Endothelial cell of umbilical vein (primary cell): ENCODE measurements around the gene FGR. TPM values are rescaled to one million over a fixed set of nuclear protein-coding genes. Genes with fewer than 3 reads are reported as not detected.

Experiments used
- BruUV-seq: library from RNA; stranded (reverse); fragments of 400-500 nt; replicated peaks from 2 replicates; lab custom pipeline; 2021; lab: Mats Ljungman, UMichigan
- CTCF ChIA-PET: fragments of 300-600, 350-600 bp; sonication (Branson Sonifier 250); formaldehyde crosslinking; loops from one replicate; lab custom pipeline; 2021; ENCODE audit warnings: antibody characterized with exemption, inconsistent platforms; lab: Charles Lee
- POLR2A ChIA-PET: fragments of 300-600, 350-600 bp; sonication (Branson Sonifier 250); formaldehyde crosslinking; loops from one replicate; lab custom pipeline; 2021; ENCODE audit warnings: antibody characterized with exemption, inconsistent platforms; lab: Charles Lee
- DNase-seq: peaks from one replicate; pipeline ENCODE4 v3.0.0-alpha.2; 2011; ENCODE audit warnings: low read depth, low spot score
- FAIRE-seq: peaks from 2 replicates; lab custom pipeline; 2011; peaks lifted over from hg19 to GRCh38; lab: Jason Lieb, UNC
- H2AFZ ChIP-seq: 2 replicates; pipeline ENCODE4 v1.6.0; 2012; ENCODE audit warnings: low read depth, low read length, control low read depth, inconsistent platforms
- H3K27ac ChIP-seq: 2 replicates; pipeline ENCODE4 v1.5.1; 2011; ENCODE audit warnings: low read depth, mild to moderate bottlenecking, control low read depth, low read length, moderate library complexity; ENCODE audit not compliant: insufficient read depth
- H3K27me3 ChIP-seq, 2 experiments: 2 replicates each; pipeline versions ENCODE4 v1.6.0 to v1.6.1; 2011; ENCODE audit warnings: low read length in 2 of 2, mixed read lengths in 1 of 2; ENCODE audit not compliant: control insufficient read depth in 2 of 2, insufficient read depth in 2 of 2
- H3K36me3 ChIP-seq, 2 experiments: 2 replicates in 1 of 2; 3 replicates in 1 of 2; pipeline ENCODE4 v1.5.1; 2011; ENCODE audit warnings: low read length in 2 of 2, mild to moderate bottlenecking in 1 of 2, moderate library complexity in 1 of 2; ENCODE audit not compliant: control insufficient read depth in 2 of 2, insufficient read depth in 2 of 2; ENCODE audit errors: extremely low read depth in 1 of 2
- H3K4me1 ChIP-seq: 3 replicates; pipeline ENCODE4 v1.5.1; 2011; ENCODE audit warnings: mild to moderate bottlenecking, low read length; ENCODE audit not compliant: control insufficient read depth, insufficient read depth; ENCODE audit errors: extremely low read depth
- H3K4me2 ChIP-seq: 2 replicates; pipeline ENCODE4 v1.6.1; 2011; ENCODE audit warnings: low read length, control low read depth, mixed read lengths; ENCODE audit not compliant: insufficient read depth
- H3K4me3 ChIP-seq, 3 experiments: fragments of 200-600 bp in 1 of 3; sonication (generic), shearing (Covaris generic) in 1 of 3; replicated peaks in 1 of 3; 2 replicates each; pipeline ENCODE4 v1.5.1; 2011 to 2016; ENCODE audit warnings: control low read depth in 3 of 3, low read length in 3 of 3, mild to moderate bottlenecking in 2 of 3, inconsistent platforms in 1 of 3, low read depth in 1 of 3, moderate library complexity in 1 of 3; ENCODE audit not compliant: insufficient read depth in 1 of 3
- H3K79me2 ChIP-seq: 2 replicates; pipeline ENCODE4 v1.6.0; 2012; ENCODE audit warnings: low read length, inconsistent platforms; ENCODE audit not compliant: control insufficient read depth, insufficient read depth
- H3K9ac ChIP-seq: replicated peaks from 2 replicates; pipeline ENCODE3; 2011; ENCODE audit warnings: low read length, control low read depth; ENCODE audit not compliant: insufficient read depth; ENCODE audit errors: extremely low read depth
- H3K9me1 ChIP-seq: replicated peaks from 3 replicates; pipeline ENCODE4 v1.6.0; 2011; ENCODE audit warnings: mild to moderate bottlenecking, low read length; ENCODE audit not compliant: control insufficient read depth, insufficient read depth; ENCODE audit errors: extremely low read depth
- H3K9me3 ChIP-seq: replicated peaks from 2 replicates; pipeline ENCODE4 v1.5.1; 2012; ENCODE audit warnings: low read length, inconsistent platforms; ENCODE audit not compliant: control insufficient read depth, insufficient read depth
- H4K20me1 ChIP-seq: replicated peaks from 2 replicates; pipeline ENCODE3; 2011; ENCODE audit warnings: mild to moderate bottlenecking, low read length; ENCODE audit not compliant: control insufficient read depth, insufficient read depth; ENCODE audit errors: extremely low read depth
- CTCF ChIP-seq, 2 donors: IDR thresholded peaks; 1 replicate in 1 of 2; 2 replicates in 1 of 2; pipeline ENCODE4 v1.5.1; 2011; ENCODE audit warnings: low read length in 2 of 2, mild to moderate bottlenecking in 2 of 2, moderate library complexity in 2 of 2, control low read depth in 1 of 2, inconsistent platforms in 1 of 2, low read depth in 1 of 2; ENCODE audit not compliant: insufficient read depth in 1 of 2; ENCODE audit errors: extremely low read depth in 1 of 2
- EZH2 ChIP-seq: IDR thresholded peaks from 2 replicates; pipeline ENCODE4 v1.6.1; 2012; ENCODE audit warnings: borderline replicate concordance, low read depth, mild to moderate bottlenecking, moderate library complexity, low read length, inconsistent platforms; ENCODE audit not compliant: severe bottlenecking
- FOS ChIP-seq: IDR thresholded peaks from 2 replicates; pipeline ENCODE4 v1.6.1; 2011; ENCODE audit warnings: mild to moderate bottlenecking, low read length, moderate library complexity, borderline replicate concordance; ENCODE audit not compliant: insufficient read depth
- GATA2 ChIP-seq: IDR thresholded peaks from 2 replicates; pipeline ENCODE4 v1.7.0; 2011; ENCODE audit warnings: low read depth, mild to moderate bottlenecking, moderate library complexity, mixed read lengths, low read length; ENCODE audit not compliant: insufficient read length, insufficient read depth
- JUN ChIP-seq: IDR thresholded peaks from 2 replicates; pipeline ENCODE4 v1.6.1; 2011; ENCODE audit warnings: borderline replicate concordance, low read depth; ENCODE audit not compliant: insufficient read length, insufficient read depth
- MAX ChIP-seq: IDR thresholded peaks from 2 replicates; pipeline ENCODE4 v1.6.1; 2011; ENCODE audit not compliant: insufficient read depth, insufficient read length
- MYC ChIP-seq: IDR thresholded peaks from one replicate; pipeline ENCODE4 v1.6.1; 2011; ENCODE audit warnings: mild to moderate bottlenecking, low read depth, low read length
- POLR2A ChIP-seq: IDR thresholded peaks from 2 replicates; pipeline ENCODE4 v1.6.1; 2012; ENCODE audit warnings: low read depth, mild to moderate bottlenecking, control low read depth, low read length
- POLR2AphosphoS5 ChIP-seq: IDR thresholded peaks from 2 replicates; pipeline ENCODE4 v1.6.1; 2012; ENCODE audit warnings: low read depth, mild to moderate bottlenecking, control low read depth, low read length, moderate library complexity; ENCODE audit not compliant: insufficient read depth
- dilution Hi-C: fragments of 300-500 bp; cut with MboI; formaldehyde crosslinking; loops from one replicate; pipeline ENCODE4 v1.15.0; 2019; ENCODE audit warnings: low sequenced_read_pairs; ENCODE audit not compliant: extremely low pct_ligation_motif_present
- intact Hi-C: fragments of 100-400 bp; cut with micrococcal nuclease; formaldehyde crosslinking; loops from one replicate; pipeline ENCODE4 v1.10.0; 2022
- polyA plus RNA-seq, 4 experiments: library from polyadenylated mRNA; depleted of rRNA in 3 of 4; stranded (reverse) in 3 of 4; unstranded in 1 of 4; fragments of >200 nt; gene quantifications; 2 replicates each; pipeline versions ENCODE4 v1.2.1 to v1.2.3, GENCODE V29; 2011 to 2012; ENCODE audit warnings: missing spikeins in 1 of 4
- total RNA-seq: library from RNA; stranded (reverse); gene quantifications from 2 replicates; pipeline ENCODE4 v1.2.3, GENCODE V29; 2021

Gene FGR
- total and polyA plus RNA-seq, 2 donors (not counting 3 experiments of a cell fraction or from before 2014, with no cell fraction given), result 0.18 TPM; not detected in 1

GRCh38 chr1:27664291-27664690 lies 29.3 kb upstream of the FGR start:
- dilution Hi-C loops, result no loop called here
- CTCF ChIA-PET, result interaction anchor here (1.2 to 8.6 kb wide), 4 partner anchors 54 to 108 kb away, joined by 3 to 306 read pairs (median 11); partner anchors contain the start of genes AHDC1 and FAM76A

More at GRCh38 chr1:27664291-27664690, 29.3 kb upstream of the FGR start:
- no peaks in the 10 kb centered on the region for H3K9me3 ChIP-seq
- BruUV-seq, result no TSS peak
- POLR2A ChIA-PET, result no interaction called here
- no peak for FAIRE-seq
- no peak overlapping the region for H3K4me2 ChIP-seq
- no peak for DNase-seq
- H3K79me2 ChIP-seq, result no peaks in the 10 kb centered on the region
- H3K9me1 ChIP-seq, result no peaks in the 10 kb centered on the region
- no peak overlapping the region for H3K9ac ChIP-seq
- no peak overlapping the region for H3K27ac ChIP-seq
- TF ChIP-seq JUN, result no peak
- TF ChIP-seq CTCF (IDR thresholded peaks at IDR 0.05; ENCODE audit: extremely low read depth in 1 of 2, insufficient read depth in 1 of 2, low read depth in 1 of 2, low read length in 2 of 2), result no peak
- TF ChIP-seq MYC, result no peak
- TF ChIP-seq FOS, result no peak
- no peak for TF ChIP-seq MAX
- TF ChIP-seq POLR2A, result no peak
- TF ChIP-seq EZH2, result no peak
- TF ChIP-seq POLR2AphosphoS5, result no peak
- TF ChIP-seq GATA2, result no peak
- H3K36me3 ChIP-seq, result no peaks in the 10 kb centered on the region
- intact Hi-C loops, result loop anchor here (5.0 kb wide), 1 partner anchor 362 kb away; no protein-coding TSS in a partner anchor
- peaks cover 15% of the 10 kb centered on the region for H3K4me1 ChIP-seq
- no peak overlapping the region for H3K4me3 ChIP-seq
- no peaks in the 10 kb centered on the region for H3K27me3 ChIP-seq
- H2AFZ ChIP-seq, result no peak overlapping the region
- H4K20me1 ChIP-seq, result no peaks in the 10 kb centered on the region
